NCI-H2171 (cell line): ENCODE data around the gene TRIM23.
"Not testable (repeated sequence)": the region's sequence is repeated elsewhere in the genome, so short reads cannot be mapped to it uniquely, and the experiment has no call there.

Source experiments
- DNase-seq: peaks from one replicate; lab custom pipeline; 2025; lab: John Stamatoyannopoulos, UW

Gene TRIM23

GRCh38 chr5:65624025-65624570 is at the start of gene TRIM23:
Gene TRIM23 (minus strand): TSS chr5:65624333. CDS start chr5:65624274, 59 bp downstream.
- DNase-seq: peak; percentile 63

GRCh38 chr5:65672796-65673195 is 48.7 kb upstream of the TRIM23 start:
- DNase-seq: no peak

GRCh38 chr5:65668696-65669095 is 44.6 kb upstream of the TRIM23 start:
- no peak for DNase-seq

- no peak for DNase-seq
Observed at GRCh38 chr5:65663804-65664521, 39.8 kb upstream of the TRIM23 start.

- no peak for DNase-seq
Observed at GRCh38 chr5:65654713-65655112, 30.6 kb upstream of the TRIM23 start.

GRCh38 chr5:65651144-65651543 is 27.0 kb upstream of the TRIM23 start:
- no peak for DNase-seq

GRCh38 chr5:65647941-65648340 is 23.8 kb upstream of the TRIM23 start:
- DNase-seq: no peak

GRCh38 chr5:65646938-65647337 is 22.8 kb upstream of the TRIM23 start:
- no peak for DNase-seq

GRCh38 chr5:65640240-65640639 is 16.1 kb upstream of the TRIM23 start:
- no peak for DNase-seq

GRCh38 chr5:65630981-65631380 is 6.8 kb upstream of the TRIM23 start:
- DNase-seq: no peak

GRCh38 chr5:65625743-65626142 is 1.6 kb upstream of the TRIM23 start:
- DNase-seq: no peak

- DNase-seq: peak; percentile 62
Observed at GRCh38 chr5:65624571-65625555, 730 bp upstream of the TRIM23 start, which contains the start of the genes SHLD3 and TRAPPC13. Gene SHLD3 (plus strand): TSS chr5:65625027. CDS start chr5:65629588, 4,561 bp downstream. Gene TRAPPC13 (plus strand): TSS chr5:65625027. CDS start chr5:65625061, 34 bp downstream.

GRCh38 chr5:65623482-65623881 is 651 bp downstream of the TRIM23 start:
- DNase-seq: no peak

GRCh38 chr5:65621961-65622360 is 2.2 kb downstream of the TRIM23 start:
- DNase-seq: not testable (repeated sequence)

- no peak for DNase-seq
Observed at GRCh38 chr5:65620021-65620420, 4.1 kb downstream of the TRIM23 start.

- no peak for DNase-seq
Observed at GRCh38 chr5:65612298-65612907, 11.7 kb downstream of the TRIM23 start.

- no peak for DNase-seq
Observed at GRCh38 chr5:65611524-65611923, 12.6 kb downstream of the TRIM23 start.

- not testable (repeated sequence) for DNase-seq
Observed at GRCh38 chr5:65601761-65602160, 22.4 kb downstream of the TRIM23 start.

- DNase-seq: no peak
Observed at GRCh38 chr5:65588694-65589093, 35.4 kb downstream of the TRIM23 start.

- DNase-seq: no peak
Observed at GRCh38 chr5:65577141-65577540, 47.0 kb downstream of the TRIM23 start.

GRCh38 chr5:65570598-65571226 is 53.4 kb downstream of the TRIM23 start:
- no peak for DNase-seq
